HepG2 (cell line): ENCODE results near the gene OR2S2. TPM values are rescaled to one million over a fixed set of nuclear protein-coding genes. Genes with fewer than 3 reads are reported as not detected.

Source experiments
- GRHL1 ChIP-seq: sonication (generic); formaldehyde crosslinking; conservative IDR thresholded peaks from 2 replicates; pipeline ENCODE4 v1.8.0; 2022; ENCODE audit warnings: missing genetic modification reagents
- JUND ChIP-seq: sonication (generic); formaldehyde crosslinking; IDR thresholded peaks from 2 replicates; pipeline ENCODE4 v1.8.0; 2022; ENCODE audit warnings: mild to moderate bottlenecking, missing genetic modification reagents
- MBNL3 ChIP-seq: fragments of 250-450 bp; sonication (Bioruptor Pico); conservative IDR thresholded peaks from 2 replicates; pipeline ENCODE4 v1.8.0; 2022; ENCODE audit warnings: mild to moderate bottlenecking, inconsistent platforms
- RXRA ChIP-seq: sonication (generic); formaldehyde crosslinking; IDR thresholded peaks from 2 replicates; pipeline ENCODE4 v1.5.1; 2020; ENCODE audit warnings: missing genetic modification reagents
- ZNF556 ChIP-seq: sonication (generic); formaldehyde crosslinking; IDR thresholded peaks from 2 replicates; pipeline ENCODE4 v1.4.0; 2020; ENCODE audit warnings: mild to moderate bottlenecking, missing genetic modification reagents, borderline replicate concordance
- ZNF574 ChIP-seq: sonication (generic); formaldehyde crosslinking; IDR thresholded peaks from 2 replicates; pipeline ENCODE4 v1.4.0; 2020; ENCODE audit warnings: missing genetic modification reagents
- ZNF629 ChIP-seq: sonication (generic); formaldehyde crosslinking; conservative IDR thresholded peaks from 2 replicates; pipeline ENCODE4 v1.5.0; 2020; ENCODE audit warnings: missing genetic modification reagents
- ZNF724P ChIP-seq: sonication (generic); formaldehyde crosslinking; IDR thresholded peaks from 2 replicates; pipeline ENCODE4 v1.8.0; 2022; ENCODE audit warnings: missing genetic modification reagents, borderline replicate concordance
- polyA plus RNA-seq, 8 experiments: library from polyadenylated mRNA; depleted of rRNA in 3 of 8; stranded (reverse) in 7 of 8; unstranded in 1 of 8; fragments of >200 nt; fragmentation: Illumina TruSeq in 4 of 8; extraction: Trizol in 4 of 8; gene quantifications; 2 replicates each; pipeline versions ENCODE4 v1.2.1 to v1.2.3, GENCODE V29; 2011 to 2016; ENCODE audit warnings: low read depth in 4 of 8, missing spikeins in 1 of 8, mixed read lengths in 1 of 8; ENCODE audit not compliant: insufficient read depth in 1 of 8
- total RNA-seq, 5 experiments: library from RNA; depleted of rRNA; stranded (reverse); fragments of >200 nt; fragmentation: Illumina TruSeq; extraction: Trizol; gene quantifications; 2 replicates each; pipeline ENCODE4 v1.2.3, GENCODE V29; 2016; ENCODE audit warnings: low read depth in 1 of 5
- TF ChIP-seq, protein P1 (sequence below): sonication (generic); formaldehyde crosslinking; IDR thresholded peaks from 2 replicates; pipeline ENCODE4 v1.9.0; 2021; ENCODE audit warnings: mild to moderate bottlenecking, missing genetic modification reagents
- TF ChIP-seq, protein P2 (sequence below): sonication (generic); formaldehyde crosslinking; IDR thresholded peaks from 2 replicates; pipeline ENCODE4 v1.5.1; 2020; ENCODE audit warnings: mild to moderate bottlenecking, missing genetic modification reagents, moderate library complexity
- TF ChIP-seq, protein P3 (sequence below): IDR thresholded peaks from 2 replicates; pipeline ENCODE4 v1.6.1; 2018; ENCODE audit warnings: missing genetic modification reagents

OR2S2 gene
- total and polyA plus RNA-seq, 2 of the 13 experiments (the other 11 are each of a cell fraction or from before 2014, with no cell fraction given), result not detected

- TF ChIP-seq, protein P1, sequence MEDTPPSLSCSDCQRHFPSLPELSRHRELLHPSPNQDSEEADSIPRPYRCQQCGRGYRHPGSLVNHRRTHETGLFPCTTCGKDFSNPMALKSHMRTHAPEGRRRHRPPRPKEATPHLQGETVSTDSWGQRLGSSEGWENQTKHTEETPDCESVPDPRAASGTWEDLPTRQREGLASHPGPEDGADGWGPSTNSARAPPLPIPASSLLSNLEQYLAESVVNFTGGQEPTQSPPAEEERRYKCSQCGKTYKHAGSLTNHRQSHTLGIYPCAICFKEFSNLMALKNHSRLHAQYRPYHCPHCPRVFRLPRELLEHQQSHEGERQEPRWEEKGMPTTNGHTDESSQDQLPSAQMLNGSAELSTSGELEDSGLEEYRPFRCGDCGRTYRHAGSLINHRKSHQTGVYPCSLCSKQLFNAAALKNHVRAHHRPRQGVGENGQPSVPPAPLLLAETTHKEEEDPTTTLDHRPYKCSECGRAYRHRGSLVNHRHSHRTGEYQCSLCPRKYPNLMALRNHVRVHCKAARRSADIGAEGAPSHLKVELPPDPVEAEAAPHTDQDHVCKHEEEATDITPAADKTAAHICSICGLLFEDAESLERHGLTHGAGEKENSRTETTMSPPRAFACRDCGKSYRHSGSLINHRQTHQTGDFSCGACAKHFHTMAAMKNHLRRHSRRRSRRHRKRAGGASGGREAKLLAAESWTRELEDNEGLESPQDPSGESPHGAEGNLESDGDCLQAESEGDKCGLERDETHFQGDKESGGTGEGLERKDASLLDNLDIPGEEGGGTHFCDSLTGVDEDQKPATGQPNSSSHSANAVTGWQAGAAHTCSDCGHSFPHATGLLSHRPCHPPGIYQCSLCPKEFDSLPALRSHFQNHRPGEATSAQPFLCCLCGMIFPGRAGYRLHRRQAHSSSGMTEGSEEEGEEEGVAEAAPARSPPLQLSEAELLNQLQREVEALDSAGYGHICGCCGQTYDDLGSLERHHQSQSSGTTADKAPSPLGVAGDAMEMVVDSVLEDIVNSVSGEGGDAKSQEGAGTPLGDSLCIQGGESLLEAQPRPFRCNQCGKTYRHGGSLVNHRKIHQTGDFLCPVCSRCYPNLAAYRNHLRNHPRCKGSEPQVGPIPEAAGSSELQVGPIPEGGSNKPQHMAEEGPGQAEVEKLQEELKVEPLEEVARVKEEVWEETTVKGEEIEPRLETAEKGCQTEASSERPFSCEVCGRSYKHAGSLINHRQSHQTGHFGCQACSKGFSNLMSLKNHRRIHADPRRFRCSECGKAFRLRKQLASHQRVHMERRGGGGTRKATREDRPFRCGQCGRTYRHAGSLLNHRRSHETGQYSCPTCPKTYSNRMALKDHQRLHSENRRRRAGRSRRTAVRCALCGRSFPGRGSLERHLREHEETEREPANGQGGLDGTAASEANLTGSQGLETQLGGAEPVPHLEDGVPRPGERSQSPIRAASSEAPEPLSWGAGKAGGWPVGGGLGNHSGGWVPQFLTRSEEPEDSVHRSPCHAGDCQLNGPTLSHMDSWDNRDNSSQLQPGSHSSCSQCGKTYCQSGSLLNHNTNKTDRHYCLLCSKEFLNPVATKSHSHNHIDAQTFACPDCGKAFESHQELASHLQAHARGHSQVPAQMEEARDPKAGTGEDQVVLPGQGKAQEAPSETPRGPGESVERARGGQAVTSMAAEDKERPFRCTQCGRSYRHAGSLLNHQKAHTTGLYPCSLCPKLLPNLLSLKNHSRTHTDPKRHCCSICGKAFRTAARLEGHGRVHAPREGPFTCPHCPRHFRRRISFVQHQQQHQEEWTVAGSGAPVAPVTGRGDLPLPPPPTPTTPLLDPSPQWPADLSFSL, result peak; percentile 99
- TF ChIP-seq, protein P2, sequence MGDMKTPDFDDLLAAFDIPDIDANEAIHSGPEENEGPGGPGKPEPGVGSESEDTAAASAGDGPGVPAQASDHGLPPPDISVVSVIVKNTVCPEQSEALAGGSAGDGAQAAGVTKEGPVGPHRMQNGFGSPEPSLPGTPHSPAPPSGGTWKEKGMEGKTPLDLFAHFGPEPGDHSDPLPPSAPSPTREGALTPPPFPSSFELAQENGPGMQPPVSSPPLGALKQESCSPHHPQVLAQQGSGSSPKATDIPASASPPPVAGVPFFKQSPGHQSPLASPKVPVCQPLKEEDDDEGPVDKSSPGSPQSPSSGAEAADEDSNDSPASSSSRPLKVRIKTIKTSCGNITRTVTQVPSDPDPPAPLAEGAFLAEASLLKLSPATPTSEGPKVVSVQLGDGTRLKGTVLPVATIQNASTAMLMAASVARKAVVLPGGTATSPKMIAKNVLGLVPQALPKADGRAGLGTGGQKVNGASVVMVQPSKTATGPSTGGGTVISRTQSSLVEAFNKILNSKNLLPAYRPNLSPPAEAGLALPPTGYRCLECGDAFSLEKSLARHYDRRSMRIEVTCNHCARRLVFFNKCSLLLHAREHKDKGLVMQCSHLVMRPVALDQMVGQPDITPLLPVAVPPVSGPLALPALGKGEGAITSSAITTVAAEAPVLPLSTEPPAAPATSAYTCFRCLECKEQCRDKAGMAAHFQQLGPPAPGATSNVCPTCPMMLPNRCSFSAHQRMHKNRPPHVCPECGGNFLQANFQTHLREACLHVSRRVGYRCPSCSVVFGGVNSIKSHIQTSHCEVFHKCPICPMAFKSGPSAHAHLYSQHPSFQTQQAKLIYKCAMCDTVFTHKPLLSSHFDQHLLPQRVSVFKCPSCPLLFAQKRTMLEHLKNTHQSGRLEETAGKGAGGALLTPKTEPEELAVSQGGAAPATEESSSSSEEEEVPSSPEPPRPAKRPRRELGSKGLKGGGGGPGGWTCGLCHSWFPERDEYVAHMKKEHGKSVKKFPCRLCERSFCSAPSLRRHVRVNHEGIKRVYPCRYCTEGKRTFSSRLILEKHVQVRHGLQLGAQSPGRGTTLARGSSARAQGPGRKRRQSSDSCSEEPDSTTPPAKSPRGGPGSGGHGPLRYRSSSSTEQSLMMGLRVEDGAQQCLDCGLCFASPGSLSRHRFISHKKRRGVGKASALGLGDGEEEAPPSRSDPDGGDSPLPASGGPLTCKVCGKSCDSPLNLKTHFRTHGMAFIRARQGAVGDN (CRISPR knock-in tag), result peak; percentile 52
- TF ChIP-seq ZNF556 (CRISPR knock-in tag) (peak; percentile 56; the same call in 1 of the 2 replicates), ZNF574 (CRISPR knock-in tag) (peak; percentile 29; the same call in 1 of the 2 replicates), MBNL3 (no peak), ZNF724P (CRISPR knock-in tag) (0 out of 2 replicates have a peak, but pooled peaks have one; percentile 46), GRHL1 (CRISPR knock-in tag) (no peak), JUND (CRISPR knock-in tag) (peak; percentile 32; the same call in 1 of the 2 replicates), ZNF629 (CRISPR knock-in tag) (peak; percentile 28; the same call in 1 of the 2 replicates), RXRA (CRISPR knock-in tag) (peak; percentile 60; the same call in 1 of the 2 replicates)
- TF ChIP-seq, protein P3, sequence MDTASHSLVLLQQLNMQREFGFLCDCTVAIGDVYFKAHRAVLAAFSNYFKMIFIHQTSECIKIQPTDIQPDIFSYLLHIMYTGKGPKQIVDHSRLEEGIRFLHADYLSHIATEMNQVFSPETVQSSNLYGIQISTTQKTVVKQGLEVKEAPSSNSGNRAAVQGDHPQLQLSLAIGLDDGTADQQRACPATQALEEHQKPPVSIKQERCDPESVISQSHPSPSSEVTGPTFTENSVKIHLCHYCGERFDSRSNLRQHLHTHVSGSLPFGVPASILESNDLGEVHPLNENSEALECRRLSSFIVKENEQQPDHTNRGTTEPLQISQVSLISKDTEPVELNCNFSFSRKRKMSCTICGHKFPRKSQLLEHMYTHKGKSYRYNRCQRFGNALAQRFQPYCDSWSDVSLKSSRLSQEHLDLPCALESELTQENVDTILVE (CRISPR knock-in tag), result no peak
Observed at GRCh38 chr9:35914301-35914807, 43.6 kb downstream of the OR2S2 start (continued).
